Measurements from ENCODE around the gene PLEKHA5. TPM values are rescaled to one million over a fixed set of nuclear protein-coding genes. Genes with fewer than 3 reads are reported as not detected.
A peak's percentile ranks its signal among the peaks of the same experiment; 100 is the strongest.

Gene PLEKHA5
- total RNA-seq, 1 experiment from 2014 or later = 4.6 TPM

GRCh38 chr12:19248929-19249602 lies 119.5 kb downstream of the PLEKHA5 start:
- H3K27me3 ChIP-seq = no peaks in the 10 kb centered on the region
- H3K4me3 ChIP-seq = no peak overlapping the region
- no peaks in the 10 kb centered on the region for H3K36me3 ChIP-seq
- no peaks in the 10 kb centered on the region for H3K9me3 ChIP-seq
- DNase-seq = no peak

- DNase-seq = no peak
- H3K4me3 ChIP-seq = no peak overlapping the region
- H3K9me3 ChIP-seq = no peaks in the 10 kb centered on the region
- H3K27me3 ChIP-seq = no peaks in the 10 kb centered on the region
- no peaks in the 10 kb centered on the region for H3K36me3 ChIP-seq
These were observed 122.1 kb downstream of the PLEKHA5 start for GRCh38 chr12:19251481-19252132.

GRCh38 chr12:19260135-19260534 lies 130.6 kb downstream of the PLEKHA5 start:
- Histone ChIP-seq H3K9me3 (no peaks in the 10 kb centered on the region), H3K27me3 (no peaks in the 10 kb centered on the region), H3K36me3 (no peaks in the 10 kb centered on the region), H3K4me3 (no peak overlapping the region)
- no peak for DNase-seq

GRCh38 chr12:19261773-19262172 lies 132.2 kb downstream of the PLEKHA5 start:
- Histone ChIP-seq H3K36me3 (no peaks in the 10 kb centered on the region), H3K9me3 (no peaks in the 10 kb centered on the region), H3K4me3 (no peak overlapping the region), H3K27me3 (no peaks in the 10 kb centered on the region)
- no peak for DNase-seq

GRCh38 chr12:19263672-19264071 lies 134.1 kb downstream of the PLEKHA5 start:
- Histone ChIP-seq H3K4me3 (no peak overlapping the region), H3K36me3 (no peaks in the 10 kb centered on the region), H3K9me3 (no peaks in the 10 kb centered on the region), H3K27me3 (no peaks in the 10 kb centered on the region)
- no peak for DNase-seq

GRCh38 chr12:19273482-19274330 lies 144.2 kb downstream of the PLEKHA5 start:
- no peak overlapping the region for H3K4me3 ChIP-seq
- peak; percentile 87 for DNase-seq
- peaks cover 4% of the 10 kb centered on the region; the same call in 1 of the 2 replicates for H3K36me3 ChIP-seq
- H3K27me3 ChIP-seq = no peaks in the 10 kb centered on the region
- no peaks in the 10 kb centered on the region for H3K9me3 ChIP-seq

GRCh38 chr12:19276767-19277166 lies 147.2 kb downstream of the PLEKHA5 start:
- H3K27me3 ChIP-seq = no peaks in the 10 kb centered on the region
- H3K9me3 ChIP-seq = no peaks in the 10 kb centered on the region
- H3K4me3 ChIP-seq = no peak overlapping the region
- no peak for DNase-seq
- H3K36me3 ChIP-seq = peaks cover 4% of the 10 kb centered on the region; the same call in 1 of the 2 replicates

GRCh38 chr12:19277711-19278110 lies 148.2 kb downstream of the PLEKHA5 start:
- no peaks in the 10 kb centered on the region for H3K9me3 ChIP-seq
- H3K4me3 ChIP-seq = no peak overlapping the region
- DNase-seq = no peak
- H3K36me3 ChIP-seq = peaks cover 4% of the 10 kb centered on the region; the same call in 1 of the 2 replicates
- no peaks in the 10 kb centered on the region for H3K27me3 ChIP-seq

GRCh38 chr12:19278407-19278806 lies 148.9 kb downstream of the PLEKHA5 start:
- no peaks in the 10 kb centered on the region for H3K9me3 ChIP-seq
- no peaks in the 10 kb centered on the region for H3K27me3 ChIP-seq
- H3K36me3 ChIP-seq = peaks cover 4% of the 10 kb centered on the region; the same call in 1 of the 2 replicates

GRCh38 chr12:19282133-19282699 lies 152.7 kb downstream of the PLEKHA5 start:
- H3K9me3 ChIP-seq = no peaks in the 10 kb centered on the region
- no peaks in the 10 kb centered on the region for H3K36me3 ChIP-seq
- DNase-seq = no peak
- H3K27me3 ChIP-seq = no peaks in the 10 kb centered on the region
- no peak overlapping the region for H3K4me3 ChIP-seq

More at GRCh38 chr12:19278407-19278806, 148.9 kb downstream of the PLEKHA5 start:
- H3K4me3 ChIP-seq = no peak overlapping the region
- DNase-seq = no peak

- Histone ChIP-seq H3K27me3 (no peaks in the 10 kb centered on the region), H3K9me3 (no peaks in the 10 kb centered on the region), H3K36me3 (no peaks in the 10 kb centered on the region), H3K4me3 (no peak overlapping the region)
- no peak for DNase-seq
These were observed 155.1 kb downstream of the PLEKHA5 start for GRCh38 chr12:19284658-19285057.

- Histone ChIP-seq H3K4me3 (no peak overlapping the region), H3K9me3 (no peaks in the 10 kb centered on the region), H3K36me3 (no peaks in the 10 kb centered on the region), H3K27me3 (no peaks in the 10 kb centered on the region)
- no peak for DNase-seq
These were observed 156.4 kb downstream of the PLEKHA5 start for GRCh38 chr12:19285793-19286448.

GRCh38 chr12:19287302-19287701 lies 157.8 kb downstream of the PLEKHA5 start:
- Histone ChIP-seq H3K27me3 (no peaks in the 10 kb centered on the region), H3K36me3 (no peaks in the 10 kb centered on the region), H3K9me3 (no peaks in the 10 kb centered on the region), H3K4me3 (no peak overlapping the region)
- DNase-seq = peak; percentile 65

- Histone ChIP-seq H3K4me3 (no peak overlapping the region), H3K27me3 (no peaks in the 10 kb centered on the region), H3K36me3 (no peaks in the 10 kb centered on the region), H3K9me3 (no peaks in the 10 kb centered on the region)
- no peak for DNase-seq
These were observed 158.6 kb downstream of the PLEKHA5 start for GRCh38 chr12:19288161-19288560.

GRCh38 chr12:19288603-19289244 lies 159.2 kb downstream of the PLEKHA5 start:
- no peak for DNase-seq
- no peaks in the 10 kb centered on the region for H3K9me3 ChIP-seq
- H3K27me3 ChIP-seq = no peaks in the 10 kb centered on the region
- no peak overlapping the region for H3K4me3 ChIP-seq
- H3K36me3 ChIP-seq = no peaks in the 10 kb centered on the region
